ENCODE results near the gene RMND5B.

- TF ChIP-seq CTCF (IDR thresholded peaks at IDR 0.05) = no peak
- TF ChIP-seq EZH2 (IDR thresholded peaks at IDR 0.05; ENCODE audit: borderline replicate concordance, insufficient read depth, low read depth, low read length, poor library complexity, severe bottlenecking) = no peak
These were observed 10.7 kb downstream of the RMND5B start for GRCh38 chr5:178141550-178141949.
